GM12878 (cell line): Measurements from ENCODE around the gene WNT7A. TPM values are rescaled to one million over a fixed set of nuclear protein-coding genes. Genes with fewer than 3 reads are reported as not detected.

Source experiments
- ATAC-seq: fragments of 200-7000 bp; cut with Tn5 transposase; 3 replicates; pipeline ENCODE4 v1.9.1; 2020; ENCODE audit warnings: mild to moderate bottlenecking, moderate library complexity
- BruUV-seq: library from RNA; stranded (reverse); fragments of 400-500 nt; replicated peaks from 2 replicates; lab custom pipeline; 2021; lab: Mats Ljungman, UMichigan
- CTCF ChIA-PET: fragments of 300-600 bp; sonication (Branson Sonifier 250); formaldehyde crosslinking; extraction: SDS; loops from one replicate; lab custom pipeline; 2021; ENCODE audit warnings: inconsistent platforms; lab: Yijun Ruan, JAX
- POLR2A ChIA-PET: fragments of 350-600 bp; formaldehyde crosslinking; extraction: SDS; loops from one replicate; lab custom pipeline; 2021; ENCODE audit warnings: inconsistent platforms; lab: Charles Lee
- RAD21 ChIA-PET: fragments of 300-600 bp; sonication (Branson Sonifier 250); formaldehyde crosslinking; loops from one replicate; lab custom pipeline; 2023; ENCODE audit warnings: antibody characterized with exemption; ENCODE audit not compliant: unreplicated experiment; lab: Charles Lee
- SMC1A ChIA-PET: fragments of 300-600 bp; sonication (Branson Sonifier 250); formaldehyde crosslinking; loops from one replicate; lab custom pipeline; 2023; ENCODE audit not compliant: unreplicated experiment, uncharacterized antibody; lab: Charles Lee
- DNase-seq: peaks from one replicate; pipeline ENCODE4 v3.0.0-alpha.2; 2011; ENCODE audit warnings: low read depth, low spot score
- FAIRE-seq: peaks from 3 replicates; lab custom pipeline; 2011; peaks lifted over from hg19 to GRCh38; lab: Jason Lieb, UNC
- H2AFZ ChIP-seq: 2 replicates; pipeline ENCODE4 v1.6.0; 2011; ENCODE audit warnings: low read depth, low read length, control low read depth; ENCODE audit not compliant: control insufficient read depth
- H3K27ac ChIP-seq: 2 replicates; pipeline ENCODE4 v1.5.1; 2011; ENCODE audit warnings: control low read depth; ENCODE audit not compliant: control insufficient read depth, insufficient read depth
- H3K27me3 ChIP-seq, 2 experiments: replicated peaks in 1 of 2; 2 replicates each; pipeline versions ENCODE4 v1.6.0 to v1.6.1; 2011; ENCODE audit warnings: low read length in 1 of 2; ENCODE audit not compliant: control insufficient read depth in 2 of 2, insufficient read depth in 2 of 2
- H3K36me3 ChIP-seq, 2 experiments: 2 replicates each; pipeline ENCODE4 v1.5.1; 2011; ENCODE audit warnings: low read length in 1 of 2; ENCODE audit not compliant: control insufficient read depth in 2 of 2, insufficient read depth in 2 of 2
- H3K4me1 ChIP-seq: 2 replicates; pipeline ENCODE4 v1.6.1; 2011; ENCODE audit warnings: mild to moderate bottlenecking, low read length, moderate library complexity, mixed read lengths; ENCODE audit not compliant: control insufficient read depth, insufficient read depth
- H3K4me2 ChIP-seq: 2 replicates; pipeline ENCODE4 v1.6.0; 2011; ENCODE audit warnings: control low read depth; ENCODE audit not compliant: control insufficient read depth, insufficient read depth
- H3K4me3 ChIP-seq: fragments of 200-600 bp; sonication (generic); 2 replicates; pipeline ENCODE4 v1.5.1; 2016
- H3K79me2 ChIP-seq: 2 replicates; pipeline ENCODE4 v1.6.0; 2011; ENCODE audit warnings: low read length; ENCODE audit not compliant: control insufficient read depth, insufficient read depth
- H3K9ac ChIP-seq: 2 replicates; pipeline ENCODE4 v1.8.0; 2011; ENCODE audit warnings: low read length, control low read depth, mixed read lengths; ENCODE audit not compliant: control insufficient read depth, insufficient read depth
- H3K9me3 ChIP-seq: replicated peaks from 3 replicates; pipeline ENCODE4 v1.5.1; 2011; ENCODE audit warnings: mild to moderate bottlenecking, low read length; ENCODE audit not compliant: control insufficient read depth, insufficient read depth
- H4K20me1 ChIP-seq: 2 replicates; pipeline ENCODE4 v1.6.0; 2011; ENCODE audit not compliant: control insufficient read depth, insufficient read depth
- BCLAF1 ChIP-seq: fragments of 450-650 bp; IDR thresholded peaks from 2 replicates; pipeline ENCODE4 v1.6.1; 2017; ENCODE audit warnings: antibody characterized with exemption, mild to moderate bottlenecking, moderate library complexity
- BRCA1 ChIP-seq: IDR thresholded peaks from 2 replicates; pipeline ENCODE4 v1.6.1; 2011; ENCODE audit warnings: low read depth, low read length, improper control_type of control experiment
- GATAD2B ChIP-seq: fragments of 450-650 bp; conservative IDR thresholded peaks from 2 replicates; pipeline ENCODE4 v1.6.1; 2017; ENCODE audit warnings: low read depth, mild to moderate bottlenecking, moderate library complexity
- HDGF ChIP-seq: fragments of 450-650 bp; IDR thresholded peaks from 2 replicates; pipeline ENCODE4 v1.6.1; 2016; ENCODE audit warnings: antibody characterized with exemption
- LARP7 ChIP-seq: fragments of 450-650 bp; IDR thresholded peaks from 2 replicates; pipeline ENCODE4 v1.6.1; 2017; ENCODE audit warnings: mild to moderate bottlenecking
- NBN ChIP-seq: fragments of 450-650 bp; IDR thresholded peaks from 2 replicates; pipeline ENCODE4 v1.6.1; 2016
- NFIC ChIP-seq: IDR thresholded peaks from 2 replicates; pipeline ENCODE4 v1.6.1; 2012; ENCODE audit warnings: low read depth, mild to moderate bottlenecking, inconsistent platforms, low read length, moderate library complexity
- NR2F1 ChIP-seq: fragments of 450-650 bp; conservative IDR thresholded peaks from 2 replicates; pipeline ENCODE4 v1.6.1; 2017; ENCODE audit warnings: mild to moderate bottlenecking
- PAX8 ChIP-seq: fragments of 450-650 bp; IDR thresholded peaks from 2 replicates; pipeline ENCODE4 v1.6.1; 2017; ENCODE audit warnings: mild to moderate bottlenecking, moderate library complexity
- RCOR1 ChIP-seq: conservative IDR thresholded peaks from 2 replicates; pipeline ENCODE4 v1.6.1; 2012; ENCODE audit warnings: low read depth, low read length, improper control_type of control experiment
- TAF1 ChIP-seq: IDR thresholded peaks from 2 replicates; pipeline ENCODE4 v1.6.1; 2011; ENCODE audit warnings: mild to moderate bottlenecking, low read depth, low read length, borderline replicate concordance
- YY1 ChIP-seq: IDR thresholded peaks from 2 replicates; pipeline ENCODE4 v1.6.1; 2011; ENCODE audit warnings: low read depth, mild to moderate bottlenecking, low read length
- ZNF592 ChIP-seq: fragments of 450-650 bp; IDR thresholded peaks from 2 replicates; pipeline ENCODE4 v1.6.1; 2017; ENCODE audit warnings: mild to moderate bottlenecking, moderate library complexity
- WGBS: methylation state at CpG from one replicate; pipeline ENCODE4 v1.1.6; 2016; ENCODE audit warnings: low lambda C conversion rate; ENCODE audit not compliant: insufficient replicate concordance, insufficient coverage; ENCODE audit errors: missing lambda C conversion rate; 5-methylcytosine and 5-hydroxymethylcytosine counted together
- in situ Hi-C: fragments of 300-500 bp; cut with MboI; formaldehyde crosslinking; loops from 9 replicates; pipeline ENCODE4 v1.14.3; 2018; ENCODE audit warnings: mixed read lengths
- intact Hi-C: fragments of 100-400 bp; cut with micrococcal nuclease; formaldehyde crosslinking; loops from one replicate; pipeline ENCODE4 v1.14.2; 2022; ENCODE audit not compliant: unreplicated experiment
- polyA plus RNA-seq, 11 experiments: library from polyadenylated mRNA; depleted of rRNA in 4 of 11; unstranded in 6 of 11; stranded (reverse) in 5 of 11; fragments of >200 nt; fragmentation: Nextera tagmentation in 4 of 11; fragmentation: Illumina TruSeq in 1 of 11; extraction: Ambion mirVana in 4 of 11; extraction: Trizol in 1 of 11; gene quantifications; 1 replicate in 1 of 11; 2 replicates in 10 of 11; pipeline versions ENCODE4 v1.2.1 to v1.2.3, GENCODE V29; 2011 to 2016; ENCODE audit warnings: inconsistent platforms in 2 of 11, missing spikeins in 2 of 11, low read depth in 1 of 11
- total RNA-seq, 4 experiments: library from RNA; depleted of rRNA in 3 of 4; stranded (reverse); fragments of >200 nt in 3 of 4; fragmentation: Illumina TruSeq in 1 of 4; extraction: Trizol in 1 of 4; gene quantifications; 2 replicates each; pipeline versions ENCODE4 v1.2.1 to v1.2.3, GENCODE V29; 2013 to 2021

The WNT7A gene
- total and polyA plus RNA-seq, 10 of the 15 experiments (the other 5 are each of a cell fraction or from before 2014, with no cell fraction given): 0.08 TPM; not detected in 9

GRCh38 chr3:13846238-13846637, 33.6 kb downstream of the WNT7A start:
- WGBS: 0% methylated on average over 2 of the region's 2 CpGs
- H2AFZ ChIP-seq: no peak overlapping the region
- no peak overlapping the region for H3K9ac ChIP-seq
- in situ Hi-C loops: no loop called here
- no peaks in the 10 kb centered on the region for H3K4me1 ChIP-seq
- H3K79me2 ChIP-seq: no peaks in the 10 kb centered on the region
- ChIA-PET POLR2A (no interaction called here), RAD21 (no interaction called here), SMC1A (no interaction called here)
- H4K20me1 ChIP-seq: no peaks in the 10 kb centered on the region
- H3K27ac ChIP-seq: no peak overlapping the region
- no TSS peak for BruUV-seq
- no peak for ATAC-seq
- TF ChIP-seq HDGF: no peak
- TF ChIP-seq NR2F1: no peak
- no peak for TF ChIP-seq BRCA1
- TF ChIP-seq LARP7: no peak
- no peak for TF ChIP-seq BCLAF1
- TF ChIP-seq ZNF592: no peak
- no peak for TF ChIP-seq PAX8
- TF ChIP-seq NFIC: no peak
- no peak for TF ChIP-seq RCOR1
- TF ChIP-seq YY1: no peak
- TF ChIP-seq GATAD2B: no peak
- TF ChIP-seq NBN: no peak
- no peak for TF ChIP-seq TAF1
- TF ChIP-seq, all 136 proteins: peak for 0
- CTCF ChIA-PET: no interaction called here
- DNase-seq (no peak), FAIRE-seq (no peak)
- Histone ChIP-seq H3K4me3 (no peak overlapping the region), H3K36me3 (no peaks in the 10 kb centered on the region), H3K27me3 (peaks cover 0 to 3% of the 10 kb centered on the region in 2 experiments; a peak in 2 of 4 replicates), H3K9me3 (no peaks in the 10 kb centered on the region), H3K4me2 (no peak overlapping the region)
- intact Hi-C loops: no loop called here
